ENCODE results near the gene IGF2R. TPM values are rescaled to one million over a fixed set of nuclear protein-coding genes. Genes with fewer than 3 reads are reported as not detected.
"Not testable (repeated sequence)": the region's sequence is repeated elsewhere in the genome, so short reads cannot be mapped to it uniquely, and the experiment has no call there.

Gene IGF2R
- total RNA-seq, 1 donor from 2014 or later = 156 TPM

DNA sequence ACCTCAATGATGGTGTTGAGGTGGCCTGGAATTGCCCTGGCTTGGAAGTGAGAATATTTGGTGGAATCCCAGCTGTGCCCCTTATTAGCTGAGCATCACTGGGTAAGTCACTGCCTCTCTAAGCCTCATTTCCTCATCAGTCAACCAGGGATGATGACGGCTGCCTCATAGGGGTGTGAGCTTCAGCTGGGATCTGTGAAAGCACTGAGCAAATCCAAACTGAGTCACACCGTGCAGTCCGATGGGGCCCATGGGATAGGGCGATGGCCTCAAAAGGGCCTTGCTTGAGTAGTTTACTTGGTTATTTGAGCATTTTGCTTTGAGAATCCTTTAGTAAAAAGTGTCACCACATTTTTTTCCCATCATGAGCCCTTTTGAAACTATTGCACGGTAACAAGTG is 153.9 kb downstream of the IGF2R start:
- DNase-seq (no peak), ATAC-seq (no peak)
- TF ChIP-seq, protein P1, sequence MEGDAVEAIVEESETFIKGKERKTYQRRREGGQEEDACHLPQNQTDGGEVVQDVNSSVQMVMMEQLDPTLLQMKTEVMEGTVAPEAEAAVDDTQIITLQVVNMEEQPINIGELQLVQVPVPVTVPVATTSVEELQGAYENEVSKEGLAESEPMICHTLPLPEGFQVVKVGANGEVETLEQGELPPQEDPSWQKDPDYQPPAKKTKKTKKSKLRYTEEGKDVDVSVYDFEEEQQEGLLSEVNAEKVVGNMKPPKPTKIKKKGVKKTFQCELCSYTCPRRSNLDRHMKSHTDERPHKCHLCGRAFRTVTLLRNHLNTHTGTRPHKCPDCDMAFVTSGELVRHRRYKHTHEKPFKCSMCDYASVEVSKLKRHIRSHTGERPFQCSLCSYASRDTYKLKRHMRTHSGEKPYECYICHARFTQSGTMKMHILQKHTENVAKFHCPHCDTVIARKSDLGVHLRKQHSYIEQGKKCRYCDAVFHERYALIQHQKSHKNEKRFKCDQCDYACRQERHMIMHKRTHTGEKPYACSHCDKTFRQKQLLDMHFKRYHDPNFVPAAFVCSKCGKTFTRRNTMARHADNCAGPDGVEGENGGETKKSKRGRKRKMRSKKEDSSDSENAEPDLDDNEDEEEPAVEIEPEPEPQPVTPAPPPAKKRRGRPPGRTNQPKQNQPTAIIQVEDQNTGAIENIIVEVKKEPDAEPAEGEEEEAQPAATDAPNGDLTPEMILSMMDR (IDR thresholded peaks at IDR 0.05) = no peak
- Histone ChIP-seq H3K27me3 (ENCODE audit: low read depth) (no peaks in the 10 kb centered on the region), H3K36me3 (no peaks in the 10 kb centered on the region), H3K4me3 (no peak overlapping the region), H3K9me3 (no peaks in the 10 kb centered on the region), H3K4me1 (no peaks in the 10 kb centered on the region), H3K27ac (no peak overlapping the region)
- intact Hi-C loops (cut with DNase I) = no loop called here

DNA sequence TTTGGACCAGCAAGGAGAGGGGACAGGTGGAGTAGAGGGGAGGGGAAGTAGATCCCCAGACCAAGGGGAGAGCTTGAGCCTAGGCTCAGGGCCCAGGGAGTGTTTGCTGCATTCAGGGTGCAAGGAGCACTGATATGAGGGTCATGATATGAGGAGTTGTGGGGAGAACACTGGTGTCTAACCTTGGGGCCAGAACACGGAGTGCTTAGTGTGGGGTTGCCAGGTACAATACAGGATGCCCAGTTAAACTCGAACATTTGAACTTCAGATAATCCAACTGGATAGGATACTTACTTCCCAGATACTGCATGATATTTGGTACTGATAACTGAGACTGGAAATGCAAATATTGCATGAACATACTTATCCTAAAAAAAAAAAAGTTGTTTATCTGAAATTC is 155.1 kb downstream of the IGF2R start:
- intact Hi-C loops (cut with DNase I) = no loop called here
- Histone ChIP-seq H3K4me1 (no peaks in the 10 kb centered on the region), H3K9me3 (no peaks in the 10 kb centered on the region), H3K27me3 (ENCODE audit: low read depth) (no peaks in the 10 kb centered on the region), H3K36me3 (no peaks in the 10 kb centered on the region), H3K27ac (no peak overlapping the region), H3K4me3 (no peak overlapping the region)
- no peak for ATAC-seq
- TF ChIP-seq, protein P1 (IDR thresholded peaks at IDR 0.05) = no peak
- DNase-seq = no peak

DNA sequence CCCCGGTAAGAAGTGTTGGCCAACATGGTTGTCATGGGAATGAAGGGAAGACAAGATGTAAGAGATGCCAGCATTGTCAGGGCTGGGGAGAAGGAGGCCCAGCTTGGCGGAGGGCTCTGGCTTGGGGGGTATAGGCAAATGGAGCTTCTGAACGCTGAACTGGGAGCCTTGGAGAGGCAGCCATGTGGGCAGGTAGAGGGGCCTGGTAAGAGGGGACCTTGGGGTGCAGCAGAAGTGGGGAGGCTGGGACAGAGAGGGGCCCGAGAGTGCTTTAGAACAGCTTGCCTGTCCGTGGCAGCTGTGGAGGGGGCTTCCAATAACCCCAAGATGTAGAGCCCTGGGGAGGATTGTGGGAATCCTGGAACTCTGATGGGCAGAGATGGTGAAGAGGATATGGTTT is 155.7 kb downstream of the IGF2R start:
- Histone ChIP-seq H3K4me3 (no peak overlapping the region), H3K27ac (no peak overlapping the region), H3K27me3 (ENCODE audit: low read depth) (no peaks in the 10 kb centered on the region), H3K9me3 (no peaks in the 10 kb centered on the region), H3K4me1 (no peaks in the 10 kb centered on the region), H3K36me3 (no peaks in the 10 kb centered on the region)
- ATAC-seq (no peak), DNase-seq (no peak)
- TF ChIP-seq, protein P1 (IDR thresholded peaks at IDR 0.05) = no peak
- intact Hi-C loops (cut with DNase I) = no loop called here

DNA sequence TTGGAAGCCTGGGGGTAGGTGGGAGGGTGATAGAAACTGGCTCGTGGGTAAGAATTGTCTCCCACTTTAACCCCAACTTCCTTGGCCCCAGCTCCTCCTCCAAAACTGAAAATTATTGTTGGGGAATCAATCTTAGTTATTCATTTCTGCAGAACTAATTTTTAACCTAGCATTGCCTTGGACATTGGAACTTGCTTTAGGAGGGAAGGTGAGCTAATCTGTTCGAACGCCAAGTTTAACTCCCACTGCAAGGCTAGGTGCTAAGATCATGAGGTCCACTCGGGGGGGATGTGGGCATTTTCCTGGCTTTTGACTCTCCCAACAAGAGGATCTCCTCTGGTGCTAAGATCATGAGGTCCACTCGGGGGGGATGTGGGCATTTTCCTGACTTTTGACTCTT is 156.2 kb downstream of the IGF2R start:
- intact Hi-C loops (cut with DNase I); DNase-seq; H3K4me1 ChIP-seq; ATAC-seq; H3K36me3 ChIP-seq; H3K9me3 ChIP-seq; H3K4me3 ChIP-seq; H3K27ac ChIP-seq; H3K27me3 ChIP-seq (ENCODE audit: low read depth): not testable (repeated sequence)

DNA sequence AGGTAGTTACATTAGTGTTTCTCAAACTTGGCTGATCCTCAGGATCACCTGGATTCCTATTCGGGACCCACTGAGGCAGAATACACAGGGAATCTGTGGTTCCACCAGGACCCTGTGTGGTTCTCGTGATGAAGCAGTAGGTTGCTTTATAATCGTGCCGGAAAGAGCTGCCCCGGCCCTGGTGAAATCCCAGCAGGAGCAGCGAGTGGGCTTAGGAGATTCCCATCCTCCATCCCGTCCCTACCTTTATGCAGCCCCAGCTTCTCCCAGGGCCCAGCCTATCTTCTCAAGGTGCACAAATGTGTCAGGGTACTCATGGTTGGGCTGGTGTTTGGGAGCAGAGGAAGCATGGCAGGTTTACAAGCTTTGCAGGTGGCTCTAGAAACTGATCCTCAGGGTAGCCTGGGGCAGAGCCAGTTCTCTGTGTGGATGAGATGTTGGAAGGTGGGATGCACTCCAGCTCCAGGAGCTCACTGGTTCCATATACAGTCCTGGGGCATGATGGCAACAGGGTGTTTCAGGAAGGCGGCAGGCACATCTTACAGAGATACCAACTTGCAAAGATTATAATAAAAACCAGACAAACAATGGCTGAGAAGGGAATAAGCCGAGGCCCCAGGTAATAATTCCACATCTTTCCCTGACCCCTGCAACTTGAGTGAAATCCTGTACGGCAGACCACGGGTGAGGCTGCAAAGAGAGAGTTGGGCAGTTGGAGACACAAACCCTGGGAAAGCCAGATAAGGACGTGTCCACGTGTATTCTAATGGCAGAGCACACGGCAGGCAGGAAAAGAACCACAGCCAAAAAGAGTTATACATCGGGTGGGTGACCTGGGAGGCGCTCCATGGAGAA is 158.6 kb downstream of the IGF2R start:
- intact Hi-C loops (cut with DNase I) = no loop called here
- no peaks in the 10 kb centered on the region for H3K27me3 ChIP-seq (ENCODE audit: low read depth)
- no peak for ATAC-seq
- no peak for DNase-seq
- TF ChIP-seq, protein P1 (IDR thresholded peaks at IDR 0.05) = no peak
- H3K9me3 ChIP-seq = no peaks in the 10 kb centered on the region
- H3K27ac ChIP-seq = no peak overlapping the region
- no peak overlapping the region for H3K4me3 ChIP-seq
- no peaks in the 10 kb centered on the region for H3K4me1 ChIP-seq
- no peaks in the 10 kb centered on the region for H3K36me3 ChIP-seq

DNA sequence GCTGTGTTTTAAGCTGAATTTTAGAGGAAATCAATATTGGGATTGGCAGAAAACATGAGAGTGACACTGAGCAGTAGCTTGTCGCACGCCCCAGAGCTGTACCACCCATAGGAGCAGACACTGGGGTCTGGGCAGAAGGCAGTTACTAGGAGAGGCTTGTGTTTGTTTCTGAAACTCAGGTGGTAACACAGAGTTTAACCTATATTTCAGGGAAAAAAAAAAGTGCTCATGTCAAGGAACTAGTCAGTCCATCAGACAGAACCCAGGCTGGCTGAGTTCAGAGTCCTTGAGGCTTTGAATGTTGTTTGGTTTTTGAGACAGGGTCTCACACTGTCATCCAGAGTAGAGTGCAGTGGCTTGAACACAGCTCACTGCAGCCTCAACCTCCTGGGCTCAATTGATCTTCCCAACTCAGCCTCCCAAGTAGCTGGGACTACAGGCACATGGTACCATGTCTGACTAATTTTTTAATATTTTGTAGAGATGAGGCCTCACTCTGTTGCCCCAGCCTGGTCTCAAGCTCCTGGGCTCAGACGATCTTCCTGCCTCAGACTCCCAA is 159.3 kb downstream of the IGF2R start:
- H3K27me3 ChIP-seq (ENCODE audit: low read depth) = no peaks in the 10 kb centered on the region
- TF ChIP-seq, protein P1 (IDR thresholded peaks at IDR 0.05) = no peak
- no peak for ATAC-seq
- no peak overlapping the region for H3K4me3 ChIP-seq
- no peak overlapping the region for H3K27ac ChIP-seq
- intact Hi-C loops (cut with DNase I) = no loop called here
- H3K4me1 ChIP-seq = no peaks in the 10 kb centered on the region
- H3K36me3 ChIP-seq = no peaks in the 10 kb centered on the region
- DNase-seq = no peak
- H3K9me3 ChIP-seq = no peaks in the 10 kb centered on the region
